Retinal pigment epithelial cell (primary cell): ENCODE results near the gene CDH19.

Experiments
- DNase-seq: peaks from one replicate; pipeline ENCODE4 v3.0.0-alpha.2; 2010; ENCODE audit warnings: low read depth
- H3K4me3 ChIP-seq: 2 replicates; pipeline ENCODE4 v1.5.1; 2011; ENCODE audit warnings: mild to moderate bottlenecking, low read length, control low read depth, moderate library complexity
- TF ChIP-seq, protein P1 (sequence below): conservative IDR thresholded peaks from 2 replicates; pipeline ENCODE4 v1.5.1; 2011; ENCODE audit warnings: low read depth, low read length, control low read depth, inconsistent platforms

Gene CDH19

DNA sequence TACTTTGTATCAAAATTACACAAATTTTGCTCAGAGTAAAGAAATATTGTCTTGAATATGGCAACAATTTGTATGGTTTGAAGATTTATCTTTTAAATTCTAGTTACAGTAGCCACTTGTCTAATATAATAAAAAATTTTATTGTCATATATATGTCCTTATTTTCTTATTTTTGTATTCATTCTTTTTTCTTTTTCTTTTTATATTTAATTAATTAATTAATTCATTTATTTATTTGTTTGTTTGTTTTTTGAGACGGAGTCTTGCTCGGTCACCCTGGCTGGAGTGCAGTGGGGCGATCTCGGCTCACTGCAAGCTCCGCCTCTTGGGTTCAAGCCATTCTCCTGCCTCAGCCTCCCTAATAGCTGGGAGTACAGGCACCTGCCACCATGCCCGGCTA lies 3.7 kb upstream of the CDH19 start:
- TF ChIP-seq, protein P1, sequence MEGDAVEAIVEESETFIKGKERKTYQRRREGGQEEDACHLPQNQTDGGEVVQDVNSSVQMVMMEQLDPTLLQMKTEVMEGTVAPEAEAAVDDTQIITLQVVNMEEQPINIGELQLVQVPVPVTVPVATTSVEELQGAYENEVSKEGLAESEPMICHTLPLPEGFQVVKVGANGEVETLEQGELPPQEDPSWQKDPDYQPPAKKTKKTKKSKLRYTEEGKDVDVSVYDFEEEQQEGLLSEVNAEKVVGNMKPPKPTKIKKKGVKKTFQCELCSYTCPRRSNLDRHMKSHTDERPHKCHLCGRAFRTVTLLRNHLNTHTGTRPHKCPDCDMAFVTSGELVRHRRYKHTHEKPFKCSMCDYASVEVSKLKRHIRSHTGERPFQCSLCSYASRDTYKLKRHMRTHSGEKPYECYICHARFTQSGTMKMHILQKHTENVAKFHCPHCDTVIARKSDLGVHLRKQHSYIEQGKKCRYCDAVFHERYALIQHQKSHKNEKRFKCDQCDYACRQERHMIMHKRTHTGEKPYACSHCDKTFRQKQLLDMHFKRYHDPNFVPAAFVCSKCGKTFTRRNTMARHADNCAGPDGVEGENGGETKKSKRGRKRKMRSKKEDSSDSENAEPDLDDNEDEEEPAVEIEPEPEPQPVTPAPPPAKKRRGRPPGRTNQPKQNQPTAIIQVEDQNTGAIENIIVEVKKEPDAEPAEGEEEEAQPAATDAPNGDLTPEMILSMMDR = no peak
- no peak for DNase-seq
- no peak overlapping the region for H3K4me3 ChIP-seq

GRCh38 chr18:66601649-66602048 lies 2.2 kb downstream of the CDH19 start:
- no peak for DNase-seq
- no peak overlapping the region for H3K4me3 ChIP-seq

GRCh38 chr18:66599190-66599589 lies 4.7 kb downstream of the CDH19 start:
- TF ChIP-seq, protein P1 = no peak
- DNase-seq = peak; percentile 44
- no peak overlapping the region for H3K4me3 ChIP-seq

More at GRCh38 chr18:66601649-66602048, 2.2 kb downstream of the CDH19 start:
- TF ChIP-seq, protein P1 = no peak

- no peak for DNase-seq
- TF ChIP-seq, protein P1 = no peak
- H3K4me3 ChIP-seq = no peak overlapping the region
Measured at GRCh38 chr18:66587430-66587829, 16.5 kb downstream of the CDH19 start.

DNA sequence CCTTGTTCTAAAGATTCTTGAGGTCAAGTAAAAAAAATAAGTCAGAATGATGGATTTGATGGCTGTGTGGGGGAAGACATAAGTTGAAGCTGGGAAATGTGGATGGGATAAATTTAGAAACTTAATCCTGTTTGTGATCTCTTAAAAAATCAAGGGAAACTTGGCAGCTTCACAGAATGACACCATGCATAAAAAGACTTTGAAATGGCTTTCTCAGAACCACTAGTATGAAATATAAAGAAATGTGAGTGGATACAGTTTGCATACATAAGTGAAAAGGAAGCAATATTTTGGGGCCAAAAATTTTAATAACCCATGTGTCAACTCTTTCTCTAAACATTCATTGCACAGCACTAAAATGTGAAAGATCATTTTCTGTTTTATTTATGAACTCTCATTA lies 21.7 kb downstream of the CDH19 start:
- H3K4me3 ChIP-seq = no peak overlapping the region
- DNase-seq = peak; percentile 77
- TF ChIP-seq, protein P1 = no peak

DNA sequence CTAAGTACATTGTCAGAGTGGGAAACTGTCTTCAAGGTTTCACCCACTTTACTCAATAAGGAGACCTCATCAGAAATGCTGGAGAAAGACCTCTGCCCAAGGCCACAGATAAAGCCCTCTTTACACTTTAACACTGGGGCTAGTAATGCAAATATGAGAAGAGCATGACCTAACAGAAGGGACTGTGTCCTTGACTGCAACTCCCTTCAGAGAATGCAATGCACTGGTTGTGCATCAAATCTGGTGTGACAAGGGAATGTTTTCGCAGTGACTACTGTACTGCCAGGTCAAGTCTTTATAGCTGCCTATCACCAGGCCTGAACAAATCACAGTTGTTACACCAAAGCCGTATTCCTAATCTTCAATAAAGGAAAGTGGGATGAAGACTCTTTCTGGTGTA lies 28.6 kb downstream of the CDH19 start:
- H3K4me3 ChIP-seq = no peak overlapping the region
- no peak for DNase-seq
- TF ChIP-seq, protein P1 = no peak

GRCh38 chr18:66571845-66572244 lies 32.0 kb downstream of the CDH19 start:
- DNase-seq = no peak
- no peak overlapping the region for H3K4me3 ChIP-seq
- TF ChIP-seq, protein P1 = no peak
